Activated effector memory CD4-positive, alpha-beta T cell treated with anti-CD3 and anti-CD28 coated beads, Interleukin-2, amount 50 U/mL, for 16 hours (primary cell): Measurements from ENCODE around the gene ST8SIA5.

Experiments used
- DNase-seq: peaks from one replicate; pipeline ENCODE4 v3.0.0-alpha.2; 2020

The ST8SIA5 gene

DNA sequence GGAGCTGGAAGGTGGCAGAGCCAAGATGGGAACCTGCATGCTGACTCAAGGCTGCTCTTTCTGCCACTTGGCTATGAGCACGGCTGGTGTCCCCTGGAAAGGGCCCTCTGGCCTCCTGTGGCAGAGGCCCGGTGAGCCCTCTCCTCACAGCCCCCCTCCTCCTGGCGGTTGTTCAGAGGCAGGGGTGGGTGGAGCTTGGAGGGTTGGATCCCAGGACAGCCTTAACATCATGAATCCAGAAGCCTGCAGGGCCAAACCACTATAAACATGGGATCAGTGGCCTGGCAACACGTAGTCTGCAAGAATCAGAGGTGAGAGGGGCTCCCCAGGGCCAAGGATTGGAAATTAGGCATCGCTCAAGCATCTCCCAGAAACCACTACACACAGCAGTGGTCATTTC, 51.3 kb downstream of the ST8SIA5 start:
- DNase-seq: no peak

DNA sequence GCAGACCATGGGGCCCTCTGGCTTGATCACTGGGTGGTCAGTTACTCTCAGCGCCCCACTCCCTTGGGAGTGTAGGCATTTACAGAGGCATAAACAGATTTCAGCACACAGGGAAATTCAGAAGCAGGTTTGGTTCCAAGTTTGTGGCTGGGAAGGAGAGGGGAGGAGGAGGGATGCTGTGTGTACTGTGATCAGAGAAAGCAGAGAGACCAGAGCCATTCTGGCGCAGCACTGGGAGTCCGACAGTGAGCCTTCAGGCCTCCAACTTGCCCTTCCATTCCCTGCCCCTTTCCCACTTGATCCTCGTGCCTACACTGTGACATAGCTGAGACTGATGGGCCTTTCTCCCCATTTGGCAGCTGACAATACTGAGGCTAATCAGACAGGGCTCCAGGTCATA, 52.0 kb downstream of the ST8SIA5 start:
- DNase-seq: no peak

DNA sequence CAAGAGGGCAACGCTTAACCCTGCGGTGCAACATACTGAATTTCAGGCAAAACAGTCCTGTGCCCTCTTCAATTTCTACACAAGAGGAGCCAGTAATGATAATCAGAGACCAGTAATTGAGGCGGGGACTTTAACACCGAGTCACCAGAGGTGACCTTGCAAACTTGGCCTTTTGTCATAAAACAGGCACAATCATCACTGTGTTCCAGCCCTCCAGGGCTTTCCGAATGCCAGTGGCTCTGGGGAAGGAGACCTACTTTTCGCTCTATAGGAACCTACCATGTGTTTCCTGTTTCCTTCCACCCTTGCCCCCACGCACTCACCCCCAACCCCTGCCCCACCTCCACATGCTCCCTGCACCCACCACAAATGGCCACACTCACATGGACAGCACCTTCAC, 52.7 kb downstream of the ST8SIA5 start:
- no peak for DNase-seq

DNA sequence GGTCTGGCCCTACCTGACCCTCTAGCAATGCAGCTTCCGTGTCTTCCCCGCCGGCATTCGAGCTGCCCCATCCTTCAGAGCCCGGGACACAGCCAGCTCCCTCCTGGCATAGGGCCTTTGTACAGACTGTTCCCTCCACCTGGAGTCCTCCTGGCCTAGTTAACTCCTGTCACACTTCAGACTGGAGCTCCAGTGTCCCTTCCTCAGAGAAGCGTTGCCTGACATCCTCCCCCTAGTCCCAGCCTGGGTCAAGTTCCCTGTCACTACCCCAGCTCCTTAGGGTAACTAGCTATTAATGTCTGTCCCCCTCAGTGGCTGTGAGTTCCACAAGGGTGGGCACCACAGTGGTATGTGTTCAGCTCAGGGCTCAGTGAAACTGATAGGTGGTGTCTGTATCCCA, 54.4 kb downstream of the ST8SIA5 start:
- no peak for DNase-seq

DNA sequence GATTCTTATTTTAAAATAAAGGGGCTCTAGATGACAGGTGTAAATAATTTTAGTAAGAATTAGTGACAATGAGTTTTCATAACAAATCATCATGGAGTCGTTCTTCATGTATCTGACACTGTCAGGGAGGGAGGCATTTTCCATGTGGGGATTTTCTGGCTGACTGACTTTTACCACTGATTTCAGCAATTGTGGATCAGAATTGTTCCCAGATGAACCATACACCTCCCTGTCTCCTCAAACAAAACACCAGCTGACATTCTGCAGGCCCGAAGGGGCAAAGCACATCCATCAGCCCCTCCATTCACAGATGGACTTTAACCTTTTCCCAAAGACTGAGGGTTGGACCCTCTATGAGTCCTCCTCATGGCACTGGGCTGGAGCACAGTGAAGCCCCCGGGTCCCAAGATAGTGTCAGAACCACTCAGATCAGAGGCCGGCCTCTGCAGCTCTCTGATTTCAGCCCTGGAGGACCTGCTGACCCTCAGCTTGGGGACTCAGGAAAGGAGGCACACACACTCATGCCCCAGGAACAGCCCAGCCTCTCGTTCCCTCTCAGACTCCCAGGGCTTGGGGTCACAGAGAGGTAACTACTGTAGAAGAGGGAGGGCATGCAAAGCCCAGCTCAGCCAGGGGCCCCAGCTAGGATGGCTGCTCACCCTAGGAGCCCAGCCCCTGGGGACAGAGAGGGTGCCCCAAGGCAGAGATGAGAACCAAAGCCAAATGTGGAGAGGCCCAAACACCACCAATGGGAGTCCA, 56.6 kb downstream of the ST8SIA5 start:
- DNase-seq: no peak

DNA sequence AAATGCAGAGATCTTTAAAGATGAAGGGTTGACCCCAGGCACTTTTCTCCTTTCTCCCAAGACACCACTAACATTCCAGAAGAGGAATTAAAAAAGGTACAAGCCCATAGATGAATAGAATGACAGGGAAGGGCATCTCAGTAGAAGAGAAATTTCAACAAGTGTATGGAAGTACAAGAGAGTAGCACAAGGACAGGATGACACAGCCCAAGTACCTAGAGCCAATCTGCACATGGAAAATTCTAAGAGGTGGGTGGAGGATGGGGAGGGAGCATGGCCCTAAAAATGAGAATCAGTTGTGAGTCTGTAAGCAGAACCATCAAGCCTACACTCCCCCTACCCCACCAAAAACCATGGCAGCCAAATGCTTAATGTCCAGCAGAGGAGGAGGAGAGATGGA, 60.2 kb downstream of the ST8SIA5 start:
- no peak for DNase-seq

DNA sequence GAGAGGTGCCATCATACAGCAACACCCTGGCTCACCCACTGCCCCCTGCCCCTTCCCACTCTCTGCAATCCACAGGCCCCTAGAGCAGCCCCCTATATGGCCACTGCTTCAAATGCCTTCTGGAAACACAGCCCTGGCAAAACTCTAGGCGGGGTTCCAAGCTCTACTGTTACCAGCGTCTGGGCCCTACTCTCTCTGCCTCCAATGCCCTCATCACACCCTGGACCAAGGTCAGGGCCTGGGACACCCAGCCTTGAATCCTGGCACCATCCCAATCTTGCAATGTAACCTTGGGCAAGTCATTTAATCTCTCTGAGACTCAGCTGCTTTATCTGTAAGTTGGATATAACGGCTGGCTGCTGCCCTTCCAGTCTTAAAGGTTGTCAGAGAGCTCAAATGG, 60.6 kb downstream of the ST8SIA5 start:
- no peak for DNase-seq

DNA sequence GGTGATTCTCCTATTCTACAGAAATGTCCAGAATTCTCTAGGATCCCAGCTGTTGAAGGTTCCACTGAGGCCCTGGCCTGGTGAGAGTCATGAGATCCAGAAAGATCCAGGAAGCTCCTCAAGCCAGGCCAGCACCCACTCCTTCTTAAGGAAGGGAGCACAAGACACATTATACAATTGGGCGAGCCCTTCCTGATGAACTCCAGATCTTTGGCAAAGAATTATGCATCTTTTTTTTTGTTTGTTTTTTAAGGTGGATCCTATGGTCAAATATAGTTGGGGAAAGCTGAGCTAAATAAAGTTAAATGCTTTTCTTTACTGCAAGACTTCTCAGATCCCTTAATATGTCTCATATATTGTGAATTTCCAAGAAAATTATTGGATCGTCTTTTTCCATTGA, 62.9 kb downstream of the ST8SIA5 start:
- no peak for DNase-seq

DNA sequence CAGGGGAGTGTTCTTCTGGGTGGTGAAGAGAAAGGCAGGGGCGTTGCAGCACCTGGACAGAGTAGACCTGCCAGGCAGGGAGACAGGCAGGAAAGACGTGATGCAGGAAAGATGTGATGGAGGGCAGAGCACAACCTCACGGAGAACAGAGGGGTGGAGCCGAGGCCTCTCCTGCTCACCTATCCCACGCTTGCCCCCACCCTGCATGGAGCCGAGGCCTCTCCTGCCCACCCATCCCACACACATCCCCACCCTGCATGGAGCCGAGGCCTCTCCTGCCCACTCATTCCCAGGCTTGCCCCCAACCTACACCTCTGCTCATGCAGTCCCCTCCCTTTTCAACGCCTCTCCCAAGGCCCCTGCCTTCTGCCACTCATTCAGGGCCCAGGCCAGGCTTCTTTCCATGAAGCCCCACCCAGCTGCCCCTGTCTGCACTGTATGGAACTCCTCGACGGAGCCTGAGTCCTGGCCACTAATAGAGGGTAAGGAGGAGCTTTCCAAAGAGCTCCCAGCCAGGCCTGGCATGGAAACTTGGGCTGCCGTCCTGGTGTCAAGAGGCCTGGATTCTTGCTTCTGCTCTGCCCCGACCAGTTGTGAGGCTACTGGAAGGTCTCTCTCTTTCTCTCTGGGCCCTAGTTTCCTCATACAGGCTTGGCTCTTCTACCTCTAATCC, 67.9 kb downstream of the ST8SIA5 start:
- no peak for DNase-seq

DNA sequence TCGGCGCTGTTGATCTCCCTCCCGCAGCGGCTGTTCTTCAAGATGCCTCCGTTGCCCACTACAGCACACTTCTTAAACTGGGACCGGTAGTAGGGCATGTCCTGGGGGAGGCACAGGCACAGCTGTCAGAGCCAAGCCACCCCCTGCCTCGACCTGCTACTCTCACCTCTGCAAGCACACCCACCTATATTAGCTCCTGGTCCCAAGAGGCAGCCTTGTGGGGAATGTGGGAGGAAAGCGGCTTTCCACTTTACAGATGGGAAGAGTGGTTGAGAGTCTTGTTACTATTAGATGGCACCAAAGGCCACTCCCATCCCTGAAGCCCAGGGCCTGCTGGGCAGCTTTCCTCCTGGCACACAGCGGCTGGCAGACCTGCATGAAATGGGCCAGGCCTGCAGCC, 70.7 kb downstream of the ST8SIA5 start:
- no peak for DNase-seq

DNA sequence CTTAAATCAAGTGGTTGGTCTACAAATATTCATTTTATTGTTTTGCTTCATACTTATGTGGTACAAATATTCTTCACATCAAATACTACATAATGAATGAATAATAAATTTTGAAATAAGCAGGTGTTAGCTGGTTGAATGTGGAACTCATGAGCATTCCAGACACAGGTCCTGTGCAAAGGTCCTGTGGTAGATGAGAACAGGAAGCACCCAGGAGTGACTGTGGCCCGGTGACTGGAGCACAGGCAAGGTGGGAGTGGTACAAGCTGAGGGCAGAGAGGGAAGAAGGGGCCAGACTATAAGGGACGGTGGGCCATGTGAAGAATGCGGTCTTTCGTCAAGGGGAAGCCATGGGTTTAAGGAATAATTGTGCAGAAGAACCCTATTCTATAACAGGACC, 73.6 kb downstream of the ST8SIA5 start:
- DNase-seq: no peak

DNA sequence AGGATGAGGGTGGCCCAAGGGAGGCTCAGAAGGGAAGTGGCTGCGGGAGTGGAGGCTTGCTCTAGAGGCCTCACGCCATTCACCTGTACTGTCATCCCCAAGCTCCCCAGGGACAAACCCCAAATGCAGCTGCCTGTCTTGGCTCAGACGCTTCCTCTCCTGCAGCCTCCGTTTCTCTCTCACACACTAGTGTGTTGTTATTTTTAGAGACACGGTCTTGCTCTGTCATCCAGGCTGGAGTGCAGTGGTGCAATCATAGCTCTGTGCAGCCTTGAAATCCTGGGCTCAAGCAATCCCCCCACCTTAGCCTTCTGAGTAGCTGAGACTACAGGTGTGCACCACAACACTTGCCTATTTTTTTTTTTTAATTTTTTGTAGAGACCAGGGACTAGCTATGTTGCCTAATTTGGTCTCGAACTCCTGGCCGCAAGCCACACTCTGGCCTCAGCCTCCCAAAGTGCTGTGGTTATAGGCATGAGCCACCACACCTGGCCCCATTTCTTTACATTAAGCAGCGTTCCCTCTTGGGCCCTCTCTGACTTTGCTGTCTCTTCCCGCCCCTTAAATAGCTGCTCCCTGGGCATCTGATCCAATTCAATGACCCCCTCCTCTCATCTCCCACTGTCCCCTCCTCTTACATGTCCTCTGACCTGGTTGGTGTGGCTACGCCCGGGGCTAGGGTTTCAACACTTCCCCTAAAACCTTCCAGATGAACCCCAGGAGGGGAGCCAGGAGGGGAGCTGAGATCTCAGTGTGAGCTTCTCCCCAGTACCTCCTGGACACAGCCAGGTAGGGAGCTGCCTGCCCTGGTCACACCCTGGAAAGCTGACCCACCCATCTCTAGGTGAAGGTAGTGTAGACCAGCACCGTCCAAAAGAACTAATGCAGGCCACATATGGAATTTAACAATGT, 75.8 kb downstream of the ST8SIA5 start:
- DNase-seq: no peak

DNA sequence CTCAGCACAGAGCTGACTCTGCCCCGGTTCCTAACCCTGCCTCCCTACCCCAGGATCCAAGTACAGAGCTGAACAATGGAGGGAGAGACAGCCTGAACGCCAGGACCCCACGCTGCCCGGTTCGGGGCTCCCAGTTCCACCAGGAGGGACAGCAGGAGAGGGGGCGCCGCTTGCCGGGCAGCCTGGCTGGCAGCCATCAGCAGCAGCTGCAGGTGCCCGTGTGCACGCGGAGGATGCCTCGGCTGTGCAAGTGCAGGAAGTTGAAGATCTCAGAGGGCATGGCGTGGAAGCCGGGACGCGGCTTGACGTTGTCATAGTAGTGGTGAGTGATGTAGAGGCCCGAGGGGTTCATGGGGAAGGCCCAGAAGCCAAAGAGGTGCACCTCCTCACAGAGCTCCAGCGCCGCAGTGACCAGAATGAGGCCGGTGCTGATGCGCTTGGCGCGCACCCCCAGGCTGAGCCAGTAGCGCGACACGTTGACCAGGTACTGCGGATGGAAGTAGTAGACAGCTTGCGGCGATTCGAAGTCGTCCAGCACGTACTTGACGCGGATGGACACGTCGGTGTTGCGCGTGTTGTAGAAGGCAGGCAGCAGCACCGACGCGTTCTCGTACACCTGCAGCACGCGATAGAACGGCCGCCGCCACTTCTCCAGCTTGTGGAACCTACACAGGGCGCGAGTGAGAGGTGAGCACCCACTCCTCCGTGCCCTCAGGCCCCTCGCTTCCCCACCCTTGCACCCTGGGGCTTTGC, 76.8 kb downstream of the ST8SIA5 start:
- no peak for DNase-seq

DNA sequence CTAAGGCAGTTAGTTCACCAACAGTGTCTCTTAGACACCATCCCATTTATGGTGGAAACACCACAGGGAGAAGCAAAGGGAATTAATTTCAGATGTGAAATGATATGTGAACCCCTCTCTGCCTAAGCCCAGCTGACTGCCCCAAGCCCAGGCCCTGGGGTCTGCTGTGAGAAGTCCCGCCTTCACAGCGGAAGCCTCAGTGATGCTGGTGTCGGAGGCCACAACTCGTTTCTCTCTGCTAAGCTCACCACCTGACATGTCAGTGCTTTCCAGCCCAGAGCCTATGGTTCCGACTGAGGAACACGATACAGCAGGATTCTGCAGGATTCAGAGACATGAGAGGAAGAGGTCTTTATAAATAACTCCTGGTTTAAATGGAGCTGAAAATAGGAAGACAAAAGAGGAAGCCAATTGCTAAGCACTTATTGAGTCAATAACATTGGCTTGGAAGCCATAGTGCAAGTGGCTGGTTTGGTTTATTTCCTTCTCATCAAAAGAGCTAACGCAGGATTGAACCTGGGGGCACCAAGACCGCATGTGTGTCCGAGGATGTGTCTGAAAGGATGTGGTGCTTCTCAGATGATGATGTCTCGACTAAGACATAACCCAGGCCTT, 78.0 kb downstream of the ST8SIA5 start:
- no peak for DNase-seq

DNA sequence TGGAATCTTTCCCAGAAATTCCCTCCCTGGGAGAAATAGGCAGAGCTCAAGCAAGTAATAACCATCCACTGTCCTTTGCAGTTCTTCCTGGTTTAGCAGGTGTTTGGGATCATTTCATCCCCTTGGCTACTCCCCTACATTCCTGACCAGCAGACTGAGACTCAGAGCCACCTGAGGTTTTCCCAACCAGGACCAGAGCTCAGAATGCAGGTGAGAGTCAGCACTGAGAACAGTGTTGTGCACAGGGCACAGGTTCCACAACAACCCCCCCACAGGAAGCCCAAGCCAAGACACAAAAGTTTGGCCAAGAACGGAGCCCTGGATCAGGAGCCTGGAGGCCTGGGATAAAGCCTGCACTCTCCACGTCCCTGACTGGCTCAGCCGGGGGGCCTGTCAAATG, 78.8 kb downstream of the ST8SIA5 start:
- DNase-seq: no peak

DNA sequence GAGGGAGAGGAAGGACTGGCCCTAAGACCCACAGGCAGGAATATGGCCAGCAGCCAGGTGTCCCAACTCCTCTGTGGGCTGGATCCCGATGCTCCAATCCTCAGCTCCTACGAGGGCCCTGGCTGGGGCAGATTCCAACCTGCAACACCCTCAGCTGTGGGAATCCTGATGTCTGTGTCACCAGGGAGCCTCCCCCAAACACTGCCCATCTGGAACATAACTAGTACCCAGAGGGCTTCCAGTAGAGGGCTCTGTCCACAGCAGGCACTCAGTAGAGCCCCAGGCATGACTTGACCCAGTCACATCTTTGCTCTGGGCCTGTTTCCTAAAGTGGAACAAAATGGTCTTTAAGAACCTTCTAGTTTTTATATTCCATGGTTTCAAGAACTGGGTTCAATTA, 79.2 kb downstream of the ST8SIA5 start:
- DNase-seq: no peak

DNA sequence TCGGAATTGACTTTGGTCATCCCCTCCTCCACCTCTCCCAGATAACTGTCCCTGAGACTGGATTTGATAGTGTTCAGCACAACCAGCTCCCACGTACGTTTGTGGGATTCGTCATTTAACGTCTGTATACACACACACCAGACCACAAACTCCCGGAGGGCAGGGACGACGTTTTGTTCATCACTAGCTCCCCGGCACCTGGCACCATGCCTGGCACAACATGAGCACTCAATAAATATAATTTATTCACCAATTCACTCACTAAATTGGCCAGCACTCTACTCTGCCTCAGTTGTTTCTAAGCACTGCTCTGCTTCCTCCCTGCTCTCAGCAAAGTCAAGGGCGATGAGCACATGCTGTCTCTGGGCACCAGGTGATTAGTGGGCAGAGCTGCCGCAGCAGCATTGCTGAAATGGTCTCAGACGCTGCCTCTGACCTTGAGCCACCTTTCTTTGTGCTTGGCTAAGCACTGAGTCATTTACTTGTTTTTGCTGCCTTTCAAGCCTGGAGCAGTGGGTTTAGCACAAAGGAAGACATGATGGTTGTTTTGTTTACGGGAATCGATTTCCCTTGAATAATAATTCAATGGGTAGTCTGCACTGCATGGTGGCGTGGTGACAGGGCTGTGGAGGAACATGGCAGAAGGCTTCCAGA, 80.5 kb downstream of the ST8SIA5 start:
- no peak for DNase-seq

DNA sequence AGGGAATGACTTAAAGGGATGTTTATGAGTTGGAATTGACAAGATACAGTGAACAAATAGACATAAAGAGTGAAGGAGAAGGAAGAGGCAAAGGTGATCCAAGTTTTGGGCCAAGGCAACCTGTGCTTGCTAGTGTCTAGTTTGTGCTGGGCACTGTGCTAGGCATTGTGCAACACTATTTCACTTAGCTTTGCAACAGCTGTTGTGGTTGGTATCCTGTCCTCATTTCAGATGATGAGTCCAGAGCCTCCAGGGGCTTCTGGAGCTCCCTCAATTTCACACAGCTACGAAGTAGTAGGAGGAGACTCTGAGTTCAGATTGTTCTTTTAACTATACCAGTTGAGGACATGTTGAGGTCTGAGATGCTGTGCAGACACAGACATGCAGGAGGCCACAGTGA, 81.7 kb downstream of the ST8SIA5 start:
- no peak for DNase-seq

DNA sequence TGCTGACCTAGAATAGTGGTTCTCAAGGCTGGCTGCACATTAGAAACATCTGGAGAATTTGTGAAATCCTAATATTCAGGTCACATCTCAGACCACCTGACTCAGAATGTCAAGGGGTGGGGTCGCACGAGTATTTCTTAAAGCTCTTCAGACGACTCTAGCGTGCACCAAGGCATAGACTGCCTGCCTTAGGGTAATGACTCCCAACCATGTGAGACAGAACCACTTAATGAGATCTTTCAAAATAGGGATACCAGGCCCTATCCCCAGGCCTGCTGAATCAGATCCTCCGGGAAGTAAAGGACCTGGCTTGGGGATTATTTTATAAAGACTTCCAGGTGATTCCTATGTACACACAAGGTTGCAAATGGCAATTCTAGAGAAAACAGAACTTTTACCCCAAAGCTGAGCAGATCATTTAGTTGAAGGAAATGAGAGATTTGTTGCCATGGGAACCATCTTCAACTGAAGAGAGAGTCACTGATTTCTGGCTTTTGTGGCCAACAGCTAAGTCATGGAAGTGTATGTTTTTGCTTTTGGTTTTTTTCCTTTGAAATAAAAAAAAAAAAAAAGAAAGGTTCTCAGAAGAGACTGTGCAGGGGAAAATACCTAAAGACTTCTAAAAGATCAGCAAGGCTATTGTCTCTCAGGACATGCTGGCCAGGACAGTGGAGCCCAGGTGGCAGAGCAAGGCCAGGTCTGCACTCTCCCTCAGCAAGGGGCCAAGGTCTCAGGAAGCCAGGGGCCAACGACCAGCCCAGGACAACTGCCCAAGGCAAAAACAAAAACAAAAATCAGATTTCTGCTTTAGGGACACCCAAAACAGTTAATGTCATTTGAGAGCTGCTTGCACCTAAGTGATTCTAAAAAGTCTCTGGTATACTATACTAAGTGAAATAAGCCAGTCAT, 84.5 kb downstream of the ST8SIA5 start:
- no peak for DNase-seq

DNA sequence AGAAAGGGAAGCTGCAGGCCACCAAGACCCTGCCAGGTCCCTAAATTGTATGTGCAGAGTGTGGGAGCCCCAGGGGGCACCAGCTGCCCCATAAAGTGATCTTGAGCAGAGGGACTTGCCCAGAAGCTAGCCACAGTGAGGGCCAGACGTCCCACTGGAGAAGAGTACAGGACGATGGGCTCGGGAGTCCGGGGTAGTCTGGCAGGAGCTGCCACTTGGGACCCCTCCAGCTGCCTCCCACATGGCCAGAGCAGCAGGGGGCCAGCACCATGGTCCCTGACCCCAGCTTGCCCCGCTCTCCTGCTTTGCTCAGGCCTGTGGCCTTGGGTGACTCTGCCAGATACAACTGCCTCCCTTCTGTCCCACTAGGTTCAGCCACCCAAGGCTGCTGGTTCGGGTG, 88.2 kb downstream of the ST8SIA5 start:
- no peak for DNase-seq

DNA sequence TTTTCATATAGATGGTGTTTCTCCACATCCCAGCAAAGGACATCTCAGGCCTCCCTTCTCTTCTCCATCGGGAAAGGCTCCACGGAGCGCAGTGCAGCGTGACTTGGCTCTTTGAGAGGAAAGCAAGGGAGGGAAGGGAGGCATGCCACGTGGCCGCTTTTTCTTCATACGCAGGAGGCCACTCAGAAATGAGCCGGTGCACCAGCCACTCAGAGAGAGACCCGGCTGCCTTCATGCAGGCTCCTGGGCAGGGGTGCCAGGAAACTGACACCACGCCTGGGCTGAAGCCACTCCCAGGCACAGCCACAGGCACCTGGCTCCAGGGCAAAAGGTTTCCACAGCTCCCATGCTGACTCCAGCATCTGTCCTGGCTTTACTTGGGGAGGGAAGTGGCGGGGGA, 88.7 kb downstream of the ST8SIA5 start:
- no peak for DNase-seq
